Thymus (tissue), 11 donors: ENCODE measurements around the gene PKD1L1. TPM values are rescaled to one million over a fixed set of nuclear protein-coding genes. Genes with fewer than 3 reads are reported as not detected.

ENCODE experiments used
- DNase-seq, 9 donors: peaks; one replicate each; pipeline ENCODE4 v3.0.0-alpha.2; 2013; ENCODE audit warnings: low spot score in 9 of 9, low read depth in 6 of 9, missing footprints in 1 of 9
- H3K27ac ChIP-seq, 2 donors: one replicate each; pipeline ENCODE4 v1.5.1; 2013; ENCODE audit warnings: control low read depth in 1 of 2, low read depth in 1 of 2, low read length in 1 of 2, mild to moderate bottlenecking in 1 of 2, moderate library complexity in 1 of 2
- H3K27me3 ChIP-seq, 2 donors: one replicate each; pipeline ENCODE4 v1.5.1; 2013; ENCODE audit warnings: low read length in 1 of 2; ENCODE audit not compliant: control insufficient read depth in 2 of 2, insufficient read depth in 1 of 2
- H3K36me3 ChIP-seq, 2 donors: one replicate each; pipeline ENCODE4 v1.5.1; 2013; ENCODE audit warnings: low read length in 1 of 2, mild to moderate bottlenecking in 1 of 2, moderate library complexity in 1 of 2; ENCODE audit not compliant: control insufficient read depth in 2 of 2, insufficient read depth in 2 of 2
- H3K4me1 ChIP-seq, 2 donors: one replicate each; pipeline ENCODE4 v1.5.1; 2013; ENCODE audit warnings: low read length in 2 of 2; ENCODE audit not compliant: control insufficient read depth in 2 of 2, insufficient read depth in 2 of 2
- H3K4me3 ChIP-seq, 2 donors: one replicate each; pipeline ENCODE4 v1.5.1; 2013; ENCODE audit warnings: low read length in 2 of 2, control low read depth in 1 of 2, mild to moderate bottlenecking in 1 of 2
- H3K9me3 ChIP-seq, 2 donors: one replicate each; pipeline ENCODE4 v1.5.1; 2013; ENCODE audit warnings: low read length in 1 of 2, mild to moderate bottlenecking in 1 of 2; ENCODE audit not compliant: control insufficient read depth in 2 of 2, insufficient read depth in 1 of 2
- WGBS: extraction: QIAGEN DNeasy Blood & Tissue Kit; methylation state at CpG from one replicate; pipeline ENCODE4 v1.1.7; 2013; 5-methylcytosine and 5-hydroxymethylcytosine counted together
- polyA plus RNA-seq: library from polyadenylated mRNA; stranded (reverse); fragments of 200-250 nt; gene quantifications from one replicate; pipeline ENCODE4 v1.2.3, GENCODE V29; 2013
- total RNA-seq: library from RNA; stranded (reverse); fragments of 120-200 nt; gene quantifications from one replicate; pipeline ENCODE4 v1.2.4, GENCODE V29; 2013
- donor health status: healthy.

The PKD1L1 gene
- total and polyA plus RNA-seq, 2 donors: 0.19 to 0.78 TPM

DNA sequence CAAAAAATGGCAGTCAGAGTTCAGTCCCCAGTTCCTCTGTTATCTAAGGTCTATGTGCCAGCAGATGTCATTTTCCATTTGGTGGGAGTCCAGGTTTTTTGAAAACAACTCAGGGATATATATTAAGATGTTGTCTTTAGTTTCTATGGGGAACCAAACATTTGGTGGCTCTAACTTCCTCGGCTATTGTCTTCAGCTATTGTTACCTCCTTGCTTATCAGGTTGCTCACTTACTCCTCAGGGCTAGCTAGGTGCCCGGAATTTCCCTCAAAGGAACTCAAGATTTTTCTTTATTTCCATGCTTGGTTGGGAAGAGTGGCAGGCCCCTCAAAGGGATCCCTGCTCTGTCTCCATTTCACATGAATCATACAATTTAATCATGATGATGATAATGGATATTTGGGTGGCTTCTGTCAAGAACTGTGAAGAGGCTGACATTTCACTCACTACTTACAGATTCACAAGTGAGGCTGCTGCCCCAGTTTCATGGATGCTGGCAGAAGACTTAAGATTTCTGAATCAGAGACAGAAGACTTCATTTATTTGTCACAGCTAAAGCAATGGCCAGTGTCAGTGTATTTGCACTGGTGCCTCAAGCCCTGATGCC lies 182.8 kb downstream of the PKD1L1 start:
- Histone ChIP-seq H3K36me3 (no peaks in the 10 kb centered on the region), H3K4me3 (no peak overlapping the region), H3K27me3 (no peaks in the 10 kb centered on the region), H3K9me3 (no peaks in the 10 kb centered on the region), H3K27ac (no peak overlapping the region), H3K4me1 (peaks cover 0 to 4% of the 10 kb centered on the region in 2 donors)
- peak in 1 of 9 donors; percentile 6 for DNase-seq
- 92% methylated on average over 2 of the region's 2 CpGs for WGBS

DNA sequence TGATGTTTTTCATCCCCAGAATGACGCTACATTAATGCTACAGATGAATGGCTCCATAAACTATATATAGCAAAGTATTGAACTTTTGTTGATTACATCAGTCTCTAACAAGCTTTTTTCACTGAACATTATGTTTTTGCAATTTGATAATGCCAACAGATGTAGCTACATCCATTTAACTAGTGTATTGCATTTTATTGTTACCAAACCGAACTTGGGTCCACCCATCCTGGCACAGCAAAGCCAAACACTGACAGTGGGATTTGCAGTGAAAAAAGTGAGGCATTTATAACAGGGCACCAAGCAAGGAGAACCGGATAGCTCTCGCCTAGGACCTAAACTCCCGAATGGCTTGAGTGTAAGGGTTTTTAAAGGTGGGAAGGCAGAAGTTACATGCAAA lies 183.5 kb downstream of the PKD1L1 start:
- no peak overlapping the region for H3K27ac ChIP-seq
- no peak for DNase-seq

DNA sequence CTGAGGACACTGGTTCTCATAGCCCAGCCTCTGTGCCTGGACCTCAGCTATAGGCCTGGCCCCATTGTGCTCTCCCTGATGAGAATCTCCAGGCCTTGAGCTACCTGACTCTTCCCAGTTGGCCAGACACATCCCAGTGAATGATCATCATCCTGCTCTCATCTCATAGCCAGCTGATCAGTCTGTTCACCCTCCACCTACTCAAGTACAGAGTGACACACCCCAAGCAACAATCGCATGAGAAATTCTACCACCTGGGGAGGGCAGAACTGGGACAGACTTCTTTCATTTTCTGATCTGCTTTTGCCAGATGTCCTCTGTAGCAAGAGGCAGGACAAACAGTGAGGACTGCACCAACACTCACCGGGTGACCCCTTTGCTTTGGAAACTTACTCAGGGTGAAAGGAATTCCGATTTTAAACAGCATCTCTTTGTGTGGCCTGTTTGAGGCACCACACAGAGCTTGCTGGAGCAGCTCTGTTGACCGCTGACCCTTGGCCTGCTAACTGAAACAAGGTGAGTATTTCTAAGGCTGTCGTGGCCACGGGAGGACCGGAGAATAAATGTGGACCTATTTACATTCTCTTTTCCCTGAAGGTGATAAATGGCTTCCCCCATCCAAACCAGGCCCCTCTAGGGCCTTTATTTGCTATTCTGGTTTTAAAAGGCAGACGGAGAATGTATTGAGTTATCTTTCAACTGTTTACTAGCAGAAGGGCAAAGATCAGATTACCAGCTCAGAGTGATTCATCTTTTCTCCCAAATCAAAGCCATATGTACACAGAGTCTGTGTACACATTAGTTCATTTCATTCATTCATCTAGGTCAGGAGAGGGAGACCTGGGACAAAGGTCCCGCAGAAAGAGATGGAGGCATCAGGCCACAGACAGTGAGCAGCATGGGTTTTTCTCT lies 184.9 kb downstream of the PKD1L1 start:
- DNase-seq: no peak
- H3K27ac ChIP-seq: no peak overlapping the region
- no peaks in the 10 kb centered on the region for H3K9me3 ChIP-seq
- H3K27me3 ChIP-seq: no peaks in the 10 kb centered on the region
- H3K4me3 ChIP-seq: no peak overlapping the region
- no peaks in the 10 kb centered on the region for H3K36me3 ChIP-seq
- 84% methylated on average over 9 of the region's 9 CpGs for WGBS
- H3K4me1 ChIP-seq: peaks cover 0 to 4% of the 10 kb centered on the region in 2 donors

More for the DNA sequence above, 183.5 kb downstream of the PKD1L1 start:
- no peaks in the 10 kb centered on the region for H3K36me3 ChIP-seq
- H3K4me1 ChIP-seq: peaks cover 0 to 4% of the 10 kb centered on the region in 2 donors
- no peaks in the 10 kb centered on the region for H3K27me3 ChIP-seq
- H3K9me3 ChIP-seq: no peaks in the 10 kb centered on the region
- H3K4me3 ChIP-seq: no peak overlapping the region
- 98% methylated on average over 5 of the region's 5 CpGs for WGBS

- peaks cover 0 to 4% of the 10 kb centered on the region in 2 donors for H3K4me1 ChIP-seq
- no peak overlapping the region for H3K4me3 ChIP-seq
- no peak for DNase-seq
- no peaks in the 10 kb centered on the region for H3K36me3 ChIP-seq
- 100% methylated on average over 4 of the region's 4 CpGs for WGBS
- no peaks in the 10 kb centered on the region for H3K27me3 ChIP-seq
- H3K9me3 ChIP-seq: no peaks in the 10 kb centered on the region
- no peak overlapping the region for H3K27ac ChIP-seq
These were observed 185.6 kb downstream of the PKD1L1 start for GRCh38 chr7:47762746-47763062.

- Histone ChIP-seq H3K27ac (no peak overlapping the region), H3K36me3 (no peaks in the 10 kb centered on the region), H3K9me3 (no peaks in the 10 kb centered on the region), H3K4me3 (no peak overlapping the region), H3K27me3 (no peaks in the 10 kb centered on the region), H3K4me1 (peaks cover 0 to 4% of the 10 kb centered on the region in 2 donors)
- DNase-seq: no peak
These were observed 186.1 kb downstream of the PKD1L1 start for GRCh38 chr7:47762207-47762606.

DNA sequence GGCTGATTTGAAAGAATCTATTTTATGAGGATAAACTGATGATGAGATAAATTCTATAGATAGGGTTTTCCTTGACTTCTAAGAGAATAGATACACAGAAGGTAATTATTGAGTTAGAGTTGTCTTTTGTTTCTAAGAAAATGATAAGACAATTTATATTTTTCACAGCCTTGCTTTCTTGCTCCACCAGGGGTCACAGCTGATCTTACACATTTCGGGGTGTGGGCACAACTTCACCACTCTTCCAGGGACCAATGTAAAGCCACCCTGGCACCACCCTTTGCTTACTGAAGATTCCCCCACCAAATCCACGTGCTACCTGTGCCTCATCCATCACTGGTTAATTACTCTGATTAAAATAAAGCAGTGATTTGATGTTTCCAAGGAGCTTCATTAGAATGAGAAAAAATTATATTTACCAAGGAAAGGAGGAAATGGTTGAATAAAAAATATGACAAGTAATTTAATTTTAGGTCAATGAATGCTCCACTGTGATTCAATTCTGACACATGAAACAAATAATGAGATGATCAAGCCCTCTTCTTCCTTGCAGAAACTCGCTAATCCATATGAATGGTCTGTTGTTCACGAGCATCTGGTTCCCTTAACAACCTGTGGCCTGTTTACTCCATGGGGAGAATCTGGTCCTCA lies 189.1 kb downstream of the PKD1L1 start:
- no peak overlapping the region for H3K27ac ChIP-seq
- H3K4me3 ChIP-seq: no peak overlapping the region
- no peak for DNase-seq
- WGBS: 93% methylated on average over 4 of the region's 4 CpGs
- no peaks in the 10 kb centered on the region for H3K27me3 ChIP-seq
- H3K4me1 ChIP-seq: peaks cover 0 to 4% of the 10 kb centered on the region in 2 donors
- no peaks in the 10 kb centered on the region for H3K36me3 ChIP-seq
- H3K9me3 ChIP-seq: no peaks in the 10 kb centered on the region

DNA sequence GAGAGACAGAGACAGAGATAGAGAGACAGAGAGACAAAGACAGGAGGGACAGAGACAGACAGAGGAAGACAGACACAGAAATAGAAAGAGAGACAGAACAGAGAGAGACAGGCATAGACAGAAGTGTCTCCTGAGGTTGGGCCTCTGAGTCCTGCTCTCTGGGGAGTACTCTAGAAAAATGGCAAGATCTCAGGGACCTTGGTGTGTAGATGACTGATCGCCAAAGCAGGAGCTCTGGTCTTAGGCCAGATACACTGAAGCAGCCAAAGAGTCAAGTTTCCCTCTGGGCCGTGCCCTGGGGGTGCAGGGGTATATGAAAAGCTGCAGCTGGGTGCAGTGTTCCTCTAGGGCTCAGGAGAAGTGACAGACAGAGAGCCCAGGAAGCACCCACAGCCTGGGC lies 189.7 kb downstream of the PKD1L1 start:
- Histone ChIP-seq H3K36me3 (no peaks in the 10 kb centered on the region), H3K9me3 (no peaks in the 10 kb centered on the region), H3K4me1 (peaks cover 0 to 3% of the 10 kb centered on the region in 2 donors), H3K27me3 (no peaks in the 10 kb centered on the region), H3K4me3 (no peak overlapping the region), H3K27ac (peak overlapping the region in 1 of 2 donors; percentile 31)
- no peak for DNase-seq
- WGBS: 92% methylated on average over 2 of the region's 2 CpGs

GRCh38 chr7:47757921-47758411 lies 190.3 kb downstream of the PKD1L1 start:
- Histone ChIP-seq H3K36me3 (no peaks in the 10 kb centered on the region), H3K27ac (no peak overlapping the region), H3K4me3 (no peak overlapping the region), H3K27me3 (no peaks in the 10 kb centered on the region), H3K9me3 (no peaks in the 10 kb centered on the region), H3K4me1 (no peaks in the 10 kb centered on the region)
- no peak for DNase-seq
- 91% methylated on average over 10 of the region's 10 CpGs for WGBS

DNA sequence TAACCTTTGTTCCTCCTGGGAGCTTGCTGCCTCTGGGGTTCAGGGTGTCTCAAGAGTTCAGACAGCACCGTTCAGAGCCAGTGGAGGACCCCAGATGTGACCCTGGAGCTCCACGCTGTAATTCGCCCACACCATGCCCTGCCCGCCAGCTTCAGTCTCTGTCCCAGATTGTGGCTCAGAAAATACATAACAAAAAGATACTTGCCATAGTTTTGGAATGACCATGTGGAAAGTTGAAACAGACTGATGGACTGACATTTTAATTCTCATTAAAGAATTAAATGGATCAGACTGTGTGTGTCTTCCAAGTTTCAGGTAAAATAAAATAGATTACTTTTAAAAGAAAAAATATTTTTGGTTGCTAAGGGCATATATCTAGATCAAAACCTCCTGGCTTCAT lies 191.6 kb downstream of the PKD1L1 start:
- Histone ChIP-seq H3K27me3 (no peaks in the 10 kb centered on the region), H3K4me3 (no peak overlapping the region), H3K36me3 (no peaks in the 10 kb centered on the region), H3K4me1 (no peaks in the 10 kb centered on the region), H3K9me3 (peaks cover 0 to 4% of the 10 kb centered on the region in 2 donors), H3K27ac (no peak overlapping the region)
- WGBS: 97% methylated on average over 4 of the region's 4 CpGs
- DNase-seq: no peak
